HK-2 (cell line): ENCODE data around the gene FILIP1L.

Experiments
- DNase-seq: peaks from one replicate; pipeline ENCODE4 v3.0.0-alpha.2; 2018; ENCODE audit not compliant: unreplicated experiment

Gene FILIP1L

DNA sequence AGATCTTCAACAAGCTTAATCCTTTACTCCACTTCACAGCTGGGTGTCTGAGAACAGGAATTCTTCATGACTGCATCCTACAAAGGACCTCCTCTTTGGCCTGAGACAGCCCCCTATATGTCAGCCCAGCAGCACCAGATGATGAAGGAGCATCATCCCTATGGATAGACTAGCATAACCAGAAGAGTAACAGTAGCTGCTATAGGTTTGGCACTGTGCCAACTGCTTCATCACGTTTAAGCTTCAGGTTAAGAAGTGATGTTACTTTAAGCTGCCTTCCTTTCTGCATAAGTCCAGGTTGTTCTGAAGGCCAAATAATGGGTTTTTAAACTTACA is 246.0 kb downstream of the FILIP1L start:
- DNase-seq: no peak

DNA sequence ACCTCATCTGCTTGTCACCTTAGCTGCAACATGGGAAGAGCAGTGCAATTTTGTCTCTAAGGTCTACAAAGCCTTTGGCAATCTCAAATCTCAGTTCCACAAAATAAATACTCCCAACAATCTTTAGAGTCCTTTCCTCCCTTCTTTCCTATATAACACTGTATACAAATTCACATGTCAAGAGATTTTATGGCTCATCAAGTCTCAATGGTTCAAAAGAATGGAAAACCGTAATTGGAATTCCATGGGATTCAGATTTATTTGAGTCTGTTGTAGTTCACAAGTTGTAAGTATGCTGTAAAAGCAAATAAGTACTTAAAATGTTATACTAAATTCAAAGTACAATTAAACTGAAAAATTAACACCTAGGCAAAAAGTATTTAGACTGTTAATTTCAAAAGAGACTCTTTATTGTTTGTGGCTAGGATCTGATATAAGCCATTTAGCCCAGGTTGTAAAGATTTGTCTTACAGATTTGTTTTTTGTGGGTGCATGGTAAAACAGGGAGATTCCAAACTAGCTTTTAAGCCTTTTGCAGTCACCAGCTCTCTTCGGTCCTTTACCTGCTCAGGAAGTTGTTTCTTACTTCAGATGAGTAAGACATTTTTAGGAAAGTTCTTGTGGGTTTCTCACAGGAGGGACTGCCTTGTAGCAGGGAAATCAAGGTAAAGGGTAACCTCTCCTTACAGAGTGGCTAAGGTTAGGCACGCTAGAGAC is 246.5 kb downstream of the FILIP1L start:
- DNase-seq: no peak

DNA sequence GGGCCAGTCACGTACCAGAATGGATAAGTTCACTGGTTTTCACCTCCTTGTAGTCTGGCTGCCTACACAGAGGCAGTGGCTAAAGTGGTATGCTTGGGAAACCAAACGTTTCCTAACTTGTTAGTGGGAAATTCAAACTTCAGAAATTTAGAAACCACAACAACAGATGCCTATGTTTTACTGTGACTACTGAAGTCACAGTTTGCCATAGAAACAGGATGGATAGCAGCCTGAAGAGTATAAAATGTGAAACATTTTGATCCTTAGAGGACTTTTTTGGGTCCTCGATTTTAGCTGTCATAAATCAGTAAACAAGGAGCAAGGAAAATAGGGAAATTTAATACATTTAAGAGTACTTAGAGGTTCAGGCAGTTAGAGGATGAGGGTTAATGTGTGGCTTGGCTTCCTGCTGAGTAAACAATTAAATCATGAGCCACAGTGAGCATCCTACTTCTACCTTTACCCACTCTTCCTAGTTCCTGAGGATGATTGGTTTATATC is 248.0 kb downstream of the FILIP1L start:
- DNase-seq: no peak

DNA sequence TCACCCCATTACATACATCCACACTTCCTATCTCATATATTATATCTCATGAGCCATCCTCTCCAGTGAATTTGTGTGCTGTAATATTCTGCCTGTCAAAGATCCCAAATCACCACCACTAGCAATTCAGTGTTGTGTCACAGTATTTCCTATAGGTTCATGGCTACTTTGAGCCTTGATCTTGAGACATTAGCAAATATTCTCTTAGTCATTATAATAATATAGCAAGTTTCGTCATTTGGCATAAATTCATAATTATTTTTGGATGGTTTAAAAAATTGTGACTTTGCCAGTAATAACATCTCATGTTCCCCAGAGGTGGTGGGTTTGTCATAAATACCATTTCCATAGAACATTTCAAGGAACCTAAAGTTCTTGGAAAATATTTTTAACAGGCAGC is 249.0 kb downstream of the FILIP1L start:
- no peak for DNase-seq

DNA sequence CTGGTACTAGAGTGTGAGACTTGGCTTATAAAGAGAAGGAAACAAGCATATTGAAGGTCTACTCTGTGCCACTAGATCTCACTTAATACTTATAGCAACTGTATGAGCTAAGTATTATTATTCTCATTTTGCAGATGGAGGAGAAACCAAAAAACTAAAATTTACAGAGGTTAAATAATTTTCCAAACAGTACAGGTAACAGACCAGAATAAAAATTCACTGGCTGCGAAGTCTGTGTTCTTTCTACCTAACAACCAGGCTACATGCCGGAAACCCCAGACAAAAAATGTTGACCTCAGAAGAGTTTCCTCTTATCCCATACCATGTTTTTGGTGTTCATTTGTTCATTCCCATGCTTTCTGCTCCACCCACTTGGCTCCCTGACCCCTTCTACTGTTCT is 250.0 kb downstream of the FILIP1L start:
- DNase-seq: no peak

DNA sequence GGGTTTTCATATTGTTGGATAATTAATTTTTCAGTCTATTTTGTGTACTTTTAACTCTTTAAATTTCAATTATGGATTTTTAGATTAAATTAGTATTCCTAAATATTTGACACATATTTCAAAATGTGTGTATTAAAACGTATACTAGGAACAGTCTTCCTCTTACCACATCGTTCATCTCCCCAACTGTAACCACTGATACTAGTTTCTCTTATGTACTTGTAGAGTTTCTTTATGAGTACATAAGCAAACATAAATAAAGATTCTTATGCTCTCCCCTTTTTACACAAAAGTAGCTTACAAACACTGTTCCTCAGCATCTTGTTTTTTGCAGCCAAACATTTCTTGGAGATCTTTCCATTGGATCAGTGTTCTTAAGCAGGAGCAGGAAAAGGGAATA is 250.7 kb downstream of the FILIP1L start:
- no peak for DNase-seq

DNA sequence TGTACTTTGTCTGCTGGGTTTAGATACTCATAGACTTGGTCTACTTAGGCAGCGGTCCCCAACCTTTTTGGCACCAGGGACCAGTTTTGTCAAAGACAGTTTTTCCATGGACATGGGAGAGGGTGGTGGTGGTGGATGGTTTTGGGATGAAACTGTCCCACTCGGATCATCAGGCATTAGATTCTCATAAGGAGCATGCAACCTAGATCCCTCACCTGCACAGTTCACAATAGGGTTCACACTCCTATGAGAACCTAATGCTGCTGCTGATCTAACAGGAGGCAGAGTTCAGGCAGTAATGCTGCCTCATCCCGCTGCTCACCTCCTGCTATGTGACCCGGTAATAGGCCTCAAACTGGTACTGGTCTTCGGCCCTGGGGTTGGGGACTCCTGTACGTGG is 251.3 kb downstream of the FILIP1L start:
- no peak for DNase-seq

DNA sequence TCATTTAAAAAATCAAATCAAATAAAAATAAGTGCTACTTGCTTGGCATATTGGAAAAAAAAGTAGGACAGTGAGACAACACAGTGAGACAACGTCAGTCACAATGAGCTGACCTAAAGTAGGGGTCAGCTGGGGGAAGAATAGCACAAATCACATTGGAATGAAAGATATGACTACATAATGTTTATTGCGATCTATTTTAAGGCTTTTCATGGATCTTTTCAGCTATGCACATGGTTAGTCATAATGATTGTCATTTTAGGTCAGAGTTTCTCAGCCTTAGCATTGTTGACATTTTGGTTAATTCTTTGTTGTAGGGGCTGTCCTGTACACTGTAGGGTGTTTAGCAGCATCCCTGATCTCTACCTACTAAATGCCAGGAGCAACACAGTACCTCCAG is 252.1 kb downstream of the FILIP1L start:
- no peak for DNase-seq

DNA sequence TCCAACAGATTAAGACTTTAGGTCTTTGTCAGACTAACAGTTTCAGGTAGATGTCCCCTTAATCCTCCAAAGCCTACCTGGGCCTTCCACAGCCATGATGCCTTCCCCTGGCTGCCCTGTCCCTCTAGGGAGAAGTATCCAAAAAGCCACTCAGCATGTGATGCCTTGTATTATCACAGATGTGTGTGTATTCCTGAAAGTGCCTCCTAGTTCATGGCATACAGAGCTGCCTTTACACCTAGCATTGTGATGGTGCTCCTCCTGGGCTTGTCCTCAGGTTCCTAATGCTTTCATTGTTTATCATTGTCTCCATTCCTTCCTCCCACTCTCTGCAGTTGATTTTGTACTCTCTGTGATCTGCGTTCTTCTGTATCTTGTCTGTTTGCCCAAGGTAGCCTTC is 253.1 kb downstream of the FILIP1L start:
- no peak for DNase-seq

DNA sequence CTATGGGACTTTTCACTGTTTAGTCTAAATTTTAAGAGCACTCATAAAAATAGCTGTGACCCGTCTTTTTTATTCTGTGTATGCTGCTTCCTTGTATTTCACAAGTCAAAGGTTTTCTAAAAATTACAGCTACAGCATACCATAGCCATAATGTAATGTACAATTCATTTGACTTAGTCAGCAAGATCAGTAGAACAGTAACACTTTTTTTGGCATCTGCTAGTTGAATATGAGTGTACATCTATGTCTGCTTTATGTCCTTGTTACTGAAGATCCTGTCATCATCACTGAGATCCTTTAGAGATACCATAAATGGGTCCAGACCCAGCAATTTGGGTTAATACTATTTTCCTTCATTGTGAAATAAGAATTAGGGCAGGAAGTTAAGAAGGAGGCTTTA is 254.5 kb downstream of the FILIP1L start:
- no peak for DNase-seq

DNA sequence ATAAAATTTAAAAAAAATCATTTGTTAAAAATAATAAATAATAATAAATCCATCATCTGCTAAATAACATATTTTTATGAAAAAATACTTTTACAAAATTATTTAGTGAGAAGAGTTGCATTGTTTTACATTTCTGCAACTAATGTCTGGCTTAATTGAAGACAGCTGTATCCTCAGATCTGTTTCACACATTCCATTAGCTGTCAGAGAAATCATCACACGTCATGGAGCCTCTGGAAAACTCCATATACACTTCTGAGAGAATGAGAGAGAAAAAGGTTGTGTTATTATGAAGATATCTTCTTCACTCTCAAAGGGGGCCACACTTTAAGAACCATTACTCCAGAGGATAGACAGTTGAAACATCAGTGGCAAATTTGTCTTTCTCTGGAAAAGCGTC is 255.8 kb downstream of the FILIP1L start:
- no peak for DNase-seq

DNA sequence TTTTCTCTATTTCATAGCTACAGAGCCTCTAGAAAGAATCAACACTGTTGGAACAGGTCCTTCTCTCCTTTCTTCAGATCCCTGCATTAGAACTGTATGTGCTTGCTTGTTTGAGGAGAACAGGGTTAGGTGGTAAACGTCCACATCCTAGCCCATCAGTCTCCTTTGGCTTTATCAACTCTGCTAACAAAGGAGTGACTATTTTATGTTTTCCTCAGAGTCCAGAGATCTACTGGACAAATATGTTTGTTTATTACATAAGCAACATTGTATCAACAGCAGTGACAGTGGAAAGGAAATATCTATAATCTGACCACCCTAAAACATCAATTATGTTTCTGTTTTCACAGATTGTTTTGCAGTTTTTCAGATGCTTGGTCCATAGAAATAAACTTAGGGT is 257.0 kb downstream of the FILIP1L start:
- DNase-seq: no peak

DNA sequence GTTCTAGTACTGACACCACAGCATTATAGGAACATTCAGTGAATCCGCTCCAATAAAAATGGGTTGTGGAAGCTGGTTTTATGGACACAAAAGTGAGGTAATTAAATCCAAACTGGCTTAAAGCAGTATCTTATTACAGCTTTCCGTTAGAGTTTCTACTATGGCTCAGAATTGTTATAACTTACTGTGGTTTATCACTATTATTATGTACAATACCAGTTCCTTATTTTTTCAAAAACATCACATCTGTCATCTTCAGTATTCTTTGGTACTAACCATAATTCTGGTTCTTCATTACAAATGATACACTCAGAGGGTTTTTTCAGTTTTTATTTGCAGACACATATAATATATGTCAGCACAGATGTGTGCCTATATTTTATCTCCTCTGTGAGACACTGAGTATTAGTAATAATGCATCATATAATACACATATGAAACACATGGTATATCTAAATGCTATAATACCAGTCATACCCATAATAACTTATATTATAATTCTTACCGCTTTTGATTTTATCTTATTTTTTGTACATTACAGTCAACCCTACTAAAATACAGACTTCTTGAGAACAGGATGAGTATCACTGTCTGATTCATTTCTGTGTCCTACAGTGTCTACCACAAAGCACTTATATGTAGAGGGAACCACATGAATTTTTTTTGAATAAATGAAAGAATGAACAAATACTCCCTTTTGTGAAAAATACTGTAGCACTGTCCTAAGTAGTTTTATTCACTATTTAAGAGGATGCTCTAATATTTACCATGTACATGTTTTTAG is 257.7 kb downstream of the FILIP1L start:
- DNase-seq: no peak

DNA sequence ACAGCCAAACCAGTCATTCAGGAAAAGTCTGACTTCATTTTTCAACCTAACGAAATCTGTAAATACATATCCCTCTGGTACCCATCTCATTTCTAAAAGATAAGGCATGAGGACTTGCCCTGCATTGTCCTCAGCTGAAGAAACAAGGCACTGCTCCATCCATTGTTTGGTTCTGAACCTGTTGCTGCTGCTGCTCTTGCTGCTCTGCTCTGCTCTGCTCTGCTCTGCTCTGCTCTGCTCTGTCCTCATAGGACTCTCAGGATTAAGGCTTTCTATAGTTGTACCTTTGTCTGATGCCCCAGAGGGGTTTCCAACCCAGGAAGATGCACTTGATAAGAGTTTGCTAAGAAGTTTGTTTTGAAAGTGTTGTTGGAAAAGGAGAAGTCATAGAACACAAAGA is 258.4 kb downstream of the FILIP1L start:
- DNase-seq: no peak

DNA sequence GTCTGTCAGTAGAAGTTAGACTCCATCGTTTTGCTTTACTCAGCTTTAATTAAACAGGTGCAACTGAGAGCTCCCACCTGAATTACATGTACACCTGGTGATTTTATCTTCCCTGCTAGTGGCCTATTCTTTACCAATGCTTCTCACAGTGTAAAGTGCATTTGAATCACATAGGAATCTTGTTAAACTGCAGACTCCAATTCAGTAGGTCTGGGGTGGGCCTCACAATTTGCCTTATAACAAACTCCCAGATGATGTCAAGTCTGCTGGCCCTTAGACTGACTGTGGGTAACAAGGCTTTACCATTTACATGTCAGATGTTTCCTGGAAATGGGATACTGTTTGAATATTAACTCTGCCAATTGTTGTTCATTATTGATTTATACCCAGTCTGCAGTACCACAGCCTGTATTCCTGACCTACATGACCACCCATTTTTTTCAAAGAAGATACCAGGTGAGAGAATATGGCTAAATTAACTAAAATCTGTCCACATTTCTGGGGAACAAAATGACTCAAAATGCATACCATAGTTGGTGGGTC is 259.5 kb downstream of the FILIP1L start:
- DNase-seq: no peak

DNA sequence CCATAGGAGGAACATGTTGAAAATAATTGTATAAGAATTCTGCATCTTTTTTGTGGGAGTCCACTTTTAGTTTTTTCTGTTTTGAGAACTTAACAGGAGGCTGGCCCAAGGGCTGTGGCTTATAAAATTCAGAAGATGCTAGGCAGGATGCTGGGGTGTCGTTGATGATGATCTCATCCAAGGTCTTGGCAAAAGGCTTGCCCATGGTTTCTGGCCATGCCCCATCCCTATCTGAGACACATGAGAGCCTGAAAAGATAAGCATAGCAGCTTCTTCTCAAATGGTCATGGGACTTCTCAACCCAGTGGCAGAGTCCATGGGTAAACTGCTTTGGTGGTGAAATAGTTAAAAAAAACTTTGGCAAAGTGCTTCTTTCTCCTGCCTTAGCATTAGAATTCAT is 261.4 kb downstream of the FILIP1L start:
- DNase-seq: no peak

DNA sequence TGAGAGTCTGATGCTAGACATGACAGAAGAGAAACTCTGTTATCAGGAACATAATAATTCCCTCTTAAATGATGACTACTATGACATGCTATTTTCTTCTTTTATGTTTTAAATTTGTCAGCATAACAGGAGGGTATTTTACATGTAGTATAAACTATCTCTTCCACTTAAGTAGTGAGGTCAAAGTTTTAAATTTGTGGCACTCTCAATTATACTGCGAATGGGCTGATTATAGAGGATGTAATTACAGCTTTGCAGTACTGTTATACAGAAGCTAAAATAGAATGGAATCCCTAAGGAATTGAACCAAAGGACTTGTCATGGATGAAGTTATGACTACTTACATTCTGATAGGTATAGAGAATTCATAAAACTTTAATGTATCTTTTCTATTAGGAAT is 262.3 kb downstream of the FILIP1L start:
- DNase-seq: no peak

DNA sequence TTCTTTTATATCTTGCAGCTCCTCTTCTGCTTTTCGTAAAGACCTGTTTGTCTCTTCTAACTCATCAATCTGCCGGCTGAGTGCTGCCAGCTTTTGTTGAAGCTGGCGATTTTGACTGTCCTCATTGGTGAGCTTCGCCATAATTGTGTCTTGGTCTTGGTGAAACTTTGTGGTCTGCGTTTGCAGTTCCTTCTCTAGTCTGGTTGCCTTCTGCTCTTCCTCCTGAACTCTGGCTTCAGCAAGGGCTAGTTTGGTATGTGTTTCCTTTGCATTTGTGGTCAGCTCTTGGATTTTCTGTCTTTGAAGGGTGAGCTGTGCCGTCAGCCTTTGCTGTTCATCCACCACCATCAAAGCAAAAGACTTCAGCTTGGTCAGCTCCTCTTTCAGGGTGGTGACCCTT is 263.7 kb downstream of the FILIP1L start:
- no peak for DNase-seq

DNA sequence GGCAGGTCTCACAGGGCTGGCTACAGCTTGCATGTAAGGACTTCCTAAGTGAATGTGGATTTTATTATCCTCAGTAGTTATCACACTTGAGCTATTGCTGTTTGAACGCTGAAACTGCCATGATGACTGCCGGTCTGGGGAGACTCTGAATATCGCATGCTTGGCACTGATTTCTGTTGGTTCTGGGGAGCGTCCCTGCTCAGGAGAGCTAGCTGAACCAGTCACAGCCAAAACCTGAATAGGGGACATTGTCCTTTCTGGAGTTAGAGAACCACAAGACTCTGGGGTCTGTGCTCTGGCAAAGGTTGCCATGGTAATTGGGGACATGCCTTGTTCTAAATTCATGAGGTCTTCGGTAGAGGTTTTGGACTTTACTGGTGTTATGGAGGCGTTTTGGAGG is 265.9 kb downstream of the FILIP1L start:
- DNase-seq: no peak

DNA sequence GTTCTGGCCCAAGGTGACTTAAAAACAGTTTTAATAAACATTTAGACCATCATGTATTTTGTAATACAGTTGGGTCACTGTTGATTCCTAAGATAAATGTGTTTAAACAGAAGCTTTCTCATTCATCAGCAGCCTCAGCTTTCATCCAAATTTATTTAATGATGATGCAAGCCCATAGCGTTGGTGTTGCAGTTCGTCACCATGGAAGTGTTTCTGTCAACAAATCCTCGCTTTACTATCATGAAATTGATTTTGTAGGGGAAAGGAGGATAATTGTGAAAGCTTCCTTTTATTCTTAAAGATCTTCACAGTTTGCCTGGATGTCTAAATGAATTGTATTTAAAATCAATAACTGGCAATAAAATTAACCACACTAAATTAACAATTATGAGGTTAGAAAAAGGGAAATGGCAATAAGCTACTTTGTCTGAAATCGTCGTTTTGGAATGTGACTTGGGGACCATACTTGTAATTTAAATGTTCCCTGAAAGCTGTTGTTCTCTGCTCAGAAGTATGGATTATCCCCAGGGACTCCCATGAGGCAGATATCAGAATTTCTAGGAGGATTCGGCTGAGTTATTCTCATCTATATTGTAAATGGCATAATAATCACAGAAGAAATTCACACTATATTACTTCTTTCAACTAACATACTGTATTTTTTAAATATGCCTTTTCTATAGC is 267.7 kb downstream of the FILIP1L start:
- no peak for DNase-seq

DNA sequence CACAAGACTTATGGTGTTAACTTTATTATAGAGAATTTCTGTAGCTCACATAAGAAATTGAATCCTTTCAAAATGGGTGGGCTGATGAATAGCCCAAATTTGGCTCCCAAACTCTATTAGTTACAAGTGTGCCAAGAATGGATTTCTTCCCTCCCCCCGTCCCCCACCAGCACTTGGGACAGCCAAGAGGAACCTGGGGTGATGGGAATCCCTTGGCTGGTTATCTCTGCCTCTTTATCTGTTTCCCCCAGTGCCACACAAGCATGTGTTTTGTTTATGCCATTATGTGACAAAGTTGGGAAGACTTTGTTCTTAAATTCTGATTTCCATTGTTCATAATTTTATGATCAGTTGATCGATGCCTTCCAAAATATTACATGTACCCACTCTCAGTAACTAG is 268.3 kb downstream of the FILIP1L start:
- no peak for DNase-seq

DNA sequence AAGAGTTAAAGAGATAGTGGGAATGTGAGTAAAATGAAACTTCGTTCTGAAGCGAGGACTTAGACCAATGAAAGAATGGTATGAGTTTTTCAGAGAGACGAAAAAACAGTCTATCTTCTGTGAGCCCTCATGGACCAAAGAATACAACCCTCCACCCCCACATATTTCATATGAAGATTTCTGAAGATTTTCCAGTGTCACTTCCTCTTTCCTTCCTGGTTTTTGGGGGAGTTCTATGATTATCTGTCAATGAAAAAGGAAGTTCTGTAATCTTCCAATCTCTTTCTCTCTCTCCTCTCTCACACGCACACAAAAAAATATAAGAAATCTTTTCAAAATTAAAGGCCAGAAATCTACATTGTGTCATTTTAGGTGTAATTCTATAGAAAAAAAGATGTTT is 269.0 kb downstream of the FILIP1L start:
- no peak for DNase-seq
